ENCODE results near the gene COX5B.
"Not testable (repeated sequence)": the region's sequence is repeated elsewhere in the genome, so short reads cannot be mapped to it uniquely, and the experiment has no call there.

DNA sequence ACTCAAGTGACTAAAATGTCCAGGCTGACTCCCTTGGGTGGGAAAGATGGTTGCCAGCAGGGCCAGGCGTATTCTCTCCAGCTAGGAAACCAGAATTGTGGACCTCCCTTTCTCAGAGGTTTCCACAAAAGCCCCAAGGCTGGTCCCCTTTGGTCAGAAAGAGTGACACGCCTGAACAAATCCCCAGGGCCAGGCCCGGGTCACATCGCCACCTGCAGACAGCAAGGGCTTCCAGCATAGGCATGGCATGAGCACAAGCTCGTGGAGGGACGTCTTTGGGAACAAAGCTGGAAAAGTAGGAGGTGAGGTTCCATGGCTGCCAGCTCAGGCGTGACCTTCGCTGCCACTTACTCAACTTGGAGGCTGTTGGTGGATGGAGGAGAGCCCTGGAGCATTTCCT lies 40.8 kb upstream of the COX5B start:
- TF ChIP-seq POLR2AphosphoS5 (IDR thresholded peaks at IDR 0.05; ENCODE audit: borderline replicate concordance, low read depth, low read length); EZH2 (IDR thresholded peaks at IDR 0.05); FOXP2 (optimal IDR thresholded peaks at IDR 0.05; ENCODE audit: control extremely low read depth, extremely low read length, insufficient read depth): not testable (repeated sequence)
